NCI-H510A treated with DMSO at 0.1 percent for 48 hours (cell line): ENCODE results near the gene C3orf20.
"Not testable (repeated sequence)": the region's sequence is repeated elsewhere in the genome, so short reads cannot be mapped to it uniquely, and the experiment has no call there.

Experiments
- DNase-seq: peaks from one replicate; lab custom pipeline; 2025; lab: John Stamatoyannopoulos, UW

Gene C3orf20

DNA sequence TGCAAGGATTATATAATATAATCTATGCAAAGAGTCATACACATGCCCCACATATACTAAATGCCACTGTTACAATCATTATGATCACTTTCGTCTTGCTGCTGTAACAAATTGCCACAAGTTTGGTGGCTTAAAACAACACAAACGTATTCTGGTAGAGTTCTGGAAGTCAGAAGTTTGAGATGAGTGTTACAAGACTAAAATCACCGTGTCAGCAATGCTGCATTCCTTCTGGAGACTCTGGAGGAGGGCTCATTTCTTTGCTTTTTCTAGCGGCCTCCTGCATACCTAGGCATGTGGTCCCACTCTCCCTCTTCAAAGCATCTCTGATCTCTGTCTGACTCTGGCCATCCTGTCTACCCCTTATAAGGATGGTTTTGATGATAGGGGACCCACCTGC lies 24.7 kb upstream of the C3orf20 start:
- DNase-seq: no peak

DNA sequence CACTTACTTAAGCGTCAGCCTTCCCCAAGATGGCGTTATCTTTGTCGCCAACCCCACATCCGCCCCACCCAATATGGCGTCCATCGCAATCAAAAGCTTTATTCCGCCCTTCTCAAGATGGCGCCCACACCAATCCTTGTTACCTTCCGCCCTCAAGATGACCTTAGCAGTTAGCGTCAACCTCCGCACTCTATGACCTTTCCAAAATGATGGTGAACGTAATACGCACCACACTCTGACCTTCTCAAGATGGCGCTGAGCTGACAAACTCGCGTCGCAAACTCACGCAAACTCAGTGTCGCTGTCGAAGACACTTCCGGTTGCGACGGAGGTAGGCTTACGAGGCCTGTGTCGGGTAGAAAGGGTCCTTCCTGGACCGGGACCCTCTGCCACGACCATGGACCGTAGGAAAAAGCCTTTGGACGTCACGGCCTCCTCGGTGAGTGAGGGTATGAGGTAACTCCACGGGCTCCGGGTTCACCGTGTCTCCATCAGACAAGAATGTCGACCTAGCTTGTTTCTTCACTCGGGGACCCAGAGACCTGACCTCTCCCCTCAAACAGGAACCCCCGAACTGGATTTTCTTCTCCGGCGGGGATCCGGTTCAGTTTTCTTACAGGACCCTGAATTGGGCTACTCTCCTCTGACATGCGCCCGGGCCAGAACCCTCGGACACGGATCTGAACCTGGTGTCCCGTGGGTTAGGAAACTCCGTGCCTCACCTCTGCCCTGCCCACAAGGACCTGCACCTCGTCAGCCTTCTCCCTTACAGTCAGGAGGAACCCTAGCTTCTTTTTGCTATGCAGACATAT lies 23.3 kb upstream of the C3orf20 start, which contains the start of gene CCDC174:
CCDC174 (plus strand) TSS at position 323 of the 812 bp plus-strand sequence; CDS start at position 398, 75 bp downstream.
- peak; percentile 89 for DNase-seq

DNA sequence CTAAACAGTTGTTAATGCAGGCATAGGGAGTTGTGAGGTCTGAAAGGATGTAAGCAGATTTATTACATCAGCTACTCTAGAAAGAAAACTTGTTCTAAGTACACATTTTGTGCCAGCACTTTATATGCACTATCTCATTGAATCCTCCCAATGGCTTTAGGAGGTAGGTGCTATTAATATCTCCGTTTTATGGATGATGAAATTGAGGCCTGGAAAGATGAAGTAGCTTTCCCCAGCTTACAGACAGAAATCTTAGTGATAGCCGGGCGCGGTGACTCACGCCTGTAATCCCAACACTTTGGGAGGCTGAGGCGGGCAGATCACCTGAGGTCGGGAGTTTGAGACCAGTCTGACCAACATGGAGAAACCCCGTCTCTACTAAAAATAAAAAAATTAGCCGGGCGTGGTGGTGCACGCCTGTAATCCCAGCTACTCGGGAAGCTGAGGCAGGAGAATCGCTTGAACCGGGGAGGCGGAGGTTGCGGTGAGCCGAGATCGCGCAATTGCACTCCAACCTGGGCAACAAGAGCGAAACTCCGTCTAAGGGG lies 22.5 kb upstream of the C3orf20 start:
- not testable (repeated sequence) for DNase-seq

DNA sequence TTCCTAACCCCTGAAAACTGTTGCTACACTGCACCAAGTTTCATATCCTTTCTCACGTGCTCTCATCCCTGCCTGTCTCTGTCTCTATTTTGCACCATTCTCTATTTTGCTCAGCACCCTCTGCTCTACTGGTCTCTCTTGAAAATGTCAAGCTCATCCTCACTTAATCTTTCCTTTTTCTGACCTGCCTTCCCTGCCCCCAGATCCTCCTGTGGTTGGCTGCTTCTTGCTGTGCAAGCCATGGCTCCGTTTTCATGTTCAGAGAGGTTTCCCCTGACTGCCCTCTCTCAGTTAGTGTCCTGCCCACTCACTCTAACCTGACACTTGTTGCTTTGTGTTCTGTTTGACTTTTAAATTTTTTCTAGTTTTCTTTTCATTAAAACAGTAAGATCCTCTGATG lies 17.4 kb upstream of the C3orf20 start:
- DNase-seq: no peak

DNA sequence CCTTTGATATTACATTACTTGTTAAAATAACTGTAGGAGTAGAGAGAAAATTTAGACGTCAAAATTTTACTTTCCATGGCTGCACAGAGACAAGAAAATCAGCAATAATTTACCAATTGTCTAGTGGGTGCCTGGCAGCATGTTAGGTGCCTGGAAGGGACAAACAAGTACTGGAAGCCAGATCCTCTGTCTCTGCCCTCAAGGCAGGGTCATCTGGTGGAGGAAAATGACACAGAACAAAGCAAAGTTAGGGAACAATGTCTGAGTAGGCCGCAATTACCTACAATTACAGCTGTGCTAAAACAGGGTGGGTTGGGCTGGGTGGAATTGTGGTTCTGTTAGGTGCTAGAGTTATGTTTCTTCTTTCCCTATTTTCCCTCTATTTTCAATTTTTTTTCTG lies 16.0 kb upstream of the C3orf20 start:
- no peak for DNase-seq

DNA sequence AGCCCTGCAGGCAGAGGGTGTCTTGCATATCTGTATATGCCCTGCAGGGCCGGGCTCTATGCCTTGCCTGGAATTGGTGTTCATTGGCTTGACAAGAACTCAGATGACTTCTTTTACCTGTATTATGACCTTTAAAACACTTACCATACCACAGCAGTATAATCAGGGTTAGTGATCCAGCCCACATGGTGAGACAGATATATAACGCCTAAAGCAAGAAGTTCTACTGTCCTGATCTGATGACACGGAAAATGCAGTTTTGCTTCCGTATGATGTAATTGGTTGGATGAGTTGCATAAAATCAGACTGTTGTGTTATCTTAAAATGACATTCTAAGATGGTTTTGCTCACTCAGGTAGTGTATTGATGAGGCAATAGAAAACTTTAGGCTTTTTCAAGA lies 14.0 kb upstream of the C3orf20 start:
- no peak for DNase-seq

DNA sequence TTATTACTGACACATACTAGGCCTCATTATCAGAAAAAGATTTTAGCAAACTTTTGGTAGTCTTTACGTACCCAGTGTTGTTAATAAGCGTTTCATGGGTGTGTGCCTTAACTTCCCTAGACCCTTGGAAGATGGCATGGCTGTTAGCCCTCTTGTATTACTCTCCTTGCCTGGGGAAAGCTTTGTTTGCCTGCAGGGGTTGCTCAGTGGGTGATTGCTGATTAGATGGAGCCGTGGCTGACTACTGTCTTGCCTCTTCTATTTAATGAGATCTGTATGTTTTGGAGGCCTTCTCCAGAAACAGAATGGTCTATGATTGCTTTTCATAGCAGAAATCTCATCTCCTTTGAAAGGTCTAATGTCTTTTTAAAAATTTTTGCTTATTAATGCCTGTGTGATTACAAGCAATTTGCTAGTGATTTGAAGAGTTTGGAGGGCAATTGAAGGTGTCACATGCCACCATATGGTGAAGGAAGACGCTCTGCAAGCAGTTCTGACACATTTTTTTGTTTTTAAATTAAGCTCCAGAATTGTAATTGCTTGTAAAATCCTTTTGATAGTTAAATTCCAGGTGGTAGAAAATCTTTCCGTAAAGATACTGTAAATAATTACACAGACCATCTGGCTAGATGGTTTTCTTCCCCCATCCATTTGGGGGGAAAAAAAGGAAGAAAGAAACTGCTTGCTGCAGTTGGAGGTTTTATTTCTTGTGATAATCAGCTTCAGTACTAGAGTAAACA lies 11.4 kb upstream of the C3orf20 start:
- no peak for DNase-seq

DNA sequence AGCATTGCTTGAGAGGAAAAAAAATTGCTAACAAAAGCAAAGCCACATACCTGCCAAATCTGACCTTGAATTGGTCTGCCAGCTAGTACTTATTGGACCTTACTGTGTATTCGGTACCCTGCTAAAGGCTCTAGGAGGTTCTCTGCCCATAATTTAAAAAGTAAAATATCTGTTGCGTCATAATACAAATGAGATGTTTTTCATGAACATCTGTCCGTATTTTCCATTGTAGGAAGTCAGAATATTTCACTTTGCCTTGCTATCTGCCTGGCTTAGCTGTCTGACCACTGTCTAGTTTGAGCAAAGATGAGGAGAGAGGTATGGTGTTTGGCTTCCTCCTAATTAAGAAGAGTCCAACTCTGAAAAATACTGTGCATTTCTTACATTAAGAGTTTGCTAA lies 10.8 kb upstream of the C3orf20 start:
- DNase-seq: no peak

DNA sequence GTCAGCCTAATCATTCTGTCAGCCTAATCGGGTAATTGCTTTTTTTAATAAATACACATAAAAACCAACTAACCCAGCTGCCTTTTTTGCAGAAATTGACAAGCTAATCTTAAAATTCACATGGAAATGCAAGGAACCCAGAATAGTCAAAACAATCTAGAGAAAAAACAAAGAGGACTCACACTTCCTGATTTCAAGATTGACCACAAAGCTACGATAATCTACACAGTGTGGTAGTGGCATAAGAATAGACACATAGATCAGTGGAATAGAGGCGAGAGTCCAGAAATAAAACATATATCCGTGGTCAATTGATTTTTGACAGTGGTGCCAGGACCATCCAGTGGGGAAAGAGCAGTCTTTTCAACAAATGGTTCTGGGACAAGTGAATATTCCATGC lies 2.4 kb upstream of the C3orf20 start:
- DNase-seq: no peak

DNA sequence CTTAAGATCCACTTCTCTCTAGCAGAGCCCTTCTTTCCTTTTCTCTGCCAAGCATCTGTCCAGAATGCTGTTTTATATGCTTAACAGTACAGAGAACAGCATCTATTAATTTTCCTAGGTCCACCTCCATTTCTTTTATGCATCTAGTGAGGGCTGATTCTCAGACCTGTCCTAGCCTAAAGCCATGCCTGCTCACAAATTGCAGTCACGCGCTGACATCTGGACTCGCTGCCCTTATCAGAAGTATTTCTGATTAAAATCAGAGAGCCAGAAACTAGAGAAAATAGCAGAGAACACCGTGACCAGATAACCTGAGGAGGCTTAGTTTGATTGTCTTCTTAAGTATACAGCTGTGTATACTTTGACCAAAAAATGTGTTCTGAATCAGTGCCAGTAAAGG lies 1.9 kb downstream of the C3orf20 start:
- no peak for DNase-seq

DNA sequence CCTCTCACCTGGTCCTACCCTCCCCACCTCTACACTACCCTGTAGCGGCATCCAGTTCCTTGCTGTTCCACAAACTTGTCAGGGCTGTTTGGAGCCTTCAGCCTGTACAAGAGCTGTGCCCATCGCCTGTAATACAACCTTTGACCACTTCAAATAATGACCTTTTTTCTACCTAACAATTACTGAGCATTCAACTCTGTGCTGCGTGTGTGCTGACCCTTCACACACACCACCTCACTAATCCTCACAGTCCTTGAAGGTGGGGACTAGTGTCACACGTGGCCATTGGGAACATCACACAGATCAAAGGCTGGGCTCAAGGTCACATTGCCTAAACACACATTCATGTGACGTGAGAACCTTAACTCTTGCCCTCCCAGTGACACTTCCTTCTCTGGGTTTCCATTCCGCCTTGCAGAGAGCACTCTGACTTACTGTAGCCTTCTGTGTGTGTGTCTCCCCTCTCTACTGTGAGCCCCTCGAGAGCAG lies 3.1 kb downstream of the C3orf20 start:
- DNase-seq: no peak

DNA sequence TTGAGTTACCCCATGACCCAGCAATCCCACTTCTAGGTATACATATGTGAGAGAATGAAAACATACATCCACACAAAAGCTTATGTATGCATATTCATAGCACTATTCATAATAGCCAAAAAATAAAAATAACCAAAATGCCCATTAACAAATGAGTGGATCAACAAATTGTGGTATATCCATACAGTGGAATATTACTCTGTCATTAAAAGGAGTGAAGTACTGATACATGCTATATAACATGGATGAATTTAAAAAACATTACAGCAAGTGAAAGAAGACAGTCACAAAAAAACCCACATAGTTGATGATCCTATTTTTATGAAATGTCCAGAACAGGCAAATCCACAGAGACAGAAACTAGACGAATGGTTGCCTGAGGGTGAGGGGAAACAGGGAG lies 5.2 kb downstream of the C3orf20 start:
- DNase-seq: no peak

DNA sequence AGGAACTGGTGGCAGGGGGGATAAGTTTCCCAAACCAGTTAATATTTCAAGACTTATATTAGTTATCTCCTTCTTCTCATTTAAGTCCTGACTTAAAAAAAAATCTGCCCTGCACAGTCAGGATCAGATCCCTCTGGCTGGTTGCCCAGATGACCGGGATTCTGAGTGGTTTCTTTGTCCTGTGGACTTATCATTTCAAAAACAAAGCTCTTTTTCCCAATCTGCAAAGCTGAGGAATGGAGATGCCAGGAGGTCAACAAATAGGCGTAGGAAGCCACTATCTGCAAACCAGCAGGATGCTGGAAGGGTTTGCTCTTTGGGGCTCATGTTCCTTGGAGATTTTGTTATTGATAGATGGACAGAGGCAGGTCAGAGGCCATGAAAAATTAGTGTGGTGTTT lies 5.8 kb downstream of the C3orf20 start:
- no peak for DNase-seq

DNA sequence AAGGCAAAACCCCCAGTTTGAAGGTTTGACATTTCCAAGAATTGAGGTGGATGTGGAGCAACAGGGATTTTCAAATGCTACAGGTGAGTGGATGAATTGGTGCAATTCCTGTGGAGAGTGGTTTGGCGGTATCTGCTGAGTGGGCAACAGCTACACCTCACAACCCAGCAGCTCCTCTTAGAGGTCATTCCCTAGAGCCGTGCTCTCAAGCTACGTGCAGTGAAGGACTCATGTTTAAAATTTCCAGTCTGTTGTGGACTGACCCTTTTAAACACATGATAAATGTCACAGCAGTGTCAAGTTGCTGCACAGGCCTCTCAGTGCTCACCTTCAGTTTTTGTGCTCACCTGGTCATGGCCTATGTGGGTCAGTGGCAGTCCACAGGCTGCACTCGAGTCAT lies 9.5 kb downstream of the C3orf20 start:
- no peak for DNase-seq

DNA sequence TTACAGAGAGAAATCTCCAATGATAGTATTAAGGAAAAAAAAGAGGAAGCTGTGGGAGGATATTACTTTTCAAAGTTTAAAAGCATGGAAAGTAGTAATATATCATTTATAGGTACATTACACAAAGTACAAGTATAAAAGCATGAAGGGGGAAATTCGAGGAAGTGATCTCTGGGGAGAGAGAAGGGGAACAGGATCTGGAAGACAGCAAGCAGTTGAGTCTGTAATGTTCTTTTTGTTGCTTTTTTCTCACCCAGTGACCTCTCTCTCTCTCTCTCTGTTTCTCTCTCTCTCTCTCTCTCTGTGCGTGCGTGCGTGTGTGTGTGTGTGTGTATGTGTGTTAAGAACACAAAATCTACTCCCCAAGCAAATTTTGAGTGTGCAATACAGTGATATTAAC lies 10.2 kb downstream of the C3orf20 start:
- no peak for DNase-seq

DNA sequence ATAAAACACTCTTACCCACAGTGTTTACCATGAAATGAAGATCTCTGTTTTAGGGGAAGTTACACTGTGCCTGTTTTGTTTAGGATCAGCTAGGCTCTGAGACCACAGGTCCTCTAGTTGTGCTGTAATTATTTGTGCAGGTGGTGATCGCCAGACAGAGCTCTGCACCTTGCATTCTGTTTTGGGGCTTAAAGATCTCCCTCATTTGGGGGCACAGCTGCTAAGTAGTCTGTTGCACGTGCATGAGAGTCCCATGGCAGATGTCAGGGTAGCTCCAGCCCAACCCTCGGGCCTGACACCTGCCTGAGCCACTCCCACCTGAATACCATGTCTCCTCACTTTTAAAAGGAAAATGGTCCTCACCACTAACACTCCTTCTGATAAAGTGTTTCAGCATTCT lies 12.4 kb downstream of the C3orf20 start:
- no peak for DNase-seq

DNA sequence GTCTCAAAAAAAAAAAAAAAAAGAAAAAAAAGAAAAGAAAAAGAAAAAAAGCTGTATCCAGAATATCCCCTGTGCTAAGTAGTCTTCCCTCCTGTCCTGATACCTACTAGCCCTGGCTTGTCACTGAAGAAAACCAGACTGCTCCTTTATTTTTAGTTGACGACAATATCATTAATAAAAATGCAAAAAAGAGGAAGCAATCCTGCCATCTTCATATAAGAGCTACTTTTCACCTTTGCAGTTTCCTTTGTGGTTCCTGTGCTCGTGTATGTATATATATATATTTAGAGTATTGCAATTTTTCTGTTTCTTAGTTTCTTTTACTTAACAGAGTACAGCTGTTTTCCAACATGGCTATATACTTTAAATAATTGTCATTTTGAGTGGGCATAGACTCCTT lies 13.6 kb downstream of the C3orf20 start:
- DNase-seq: no peak

DNA sequence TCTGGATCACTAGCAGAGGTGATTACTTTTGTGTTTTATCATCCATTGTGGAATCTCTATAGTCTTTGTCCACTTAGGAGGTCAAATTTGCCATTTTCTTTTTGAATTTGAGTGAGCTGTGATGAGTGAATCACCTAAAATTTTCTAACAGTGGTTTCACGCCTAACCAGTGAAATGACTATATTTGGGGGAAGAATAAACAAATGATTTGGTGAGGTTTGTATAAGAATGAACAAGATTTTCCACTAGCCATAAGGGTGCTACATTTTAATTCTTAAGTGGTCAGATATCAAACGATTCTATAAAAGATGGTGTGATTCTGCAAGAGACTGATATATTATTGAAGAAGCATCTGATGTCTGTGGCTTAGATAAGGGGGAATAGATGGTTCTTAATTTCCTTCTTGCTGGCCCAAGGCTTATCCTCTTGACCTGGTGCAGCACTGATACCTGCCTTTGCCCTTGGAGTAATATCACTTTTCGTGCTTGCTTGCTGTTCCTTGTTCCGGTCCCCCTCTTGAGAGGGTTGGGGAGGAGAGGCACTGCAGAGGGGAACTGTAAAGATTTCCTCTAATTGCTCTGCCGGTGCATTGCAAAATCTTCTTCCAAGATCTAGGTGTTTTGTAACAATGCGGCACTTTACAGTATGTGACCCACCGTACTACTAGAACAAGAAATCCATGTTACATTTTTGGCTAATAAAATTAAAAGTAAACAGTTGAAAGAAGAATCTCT lies 14.5 kb downstream of the C3orf20 start:
- DNase-seq: no peak

DNA sequence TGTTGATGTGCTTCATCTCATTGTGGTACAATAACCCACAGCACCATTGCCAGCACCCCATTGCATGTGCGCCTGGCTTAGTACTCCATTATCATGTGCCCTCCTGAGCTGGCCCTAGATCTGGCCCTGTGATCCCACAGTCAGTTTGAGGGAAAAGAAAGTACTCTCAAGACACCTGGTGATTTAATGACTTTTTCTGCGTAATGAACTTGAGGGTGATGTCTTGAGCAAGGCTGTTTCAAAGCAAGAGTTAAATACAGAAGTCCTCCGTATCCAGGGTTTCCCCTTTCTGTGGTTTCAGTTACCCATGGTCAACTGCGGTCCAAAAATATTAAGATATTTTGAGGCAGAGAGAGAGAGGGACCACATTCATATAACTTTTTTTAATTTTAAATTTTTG lies 16.3 kb downstream of the C3orf20 start:
- no peak for DNase-seq

DNA sequence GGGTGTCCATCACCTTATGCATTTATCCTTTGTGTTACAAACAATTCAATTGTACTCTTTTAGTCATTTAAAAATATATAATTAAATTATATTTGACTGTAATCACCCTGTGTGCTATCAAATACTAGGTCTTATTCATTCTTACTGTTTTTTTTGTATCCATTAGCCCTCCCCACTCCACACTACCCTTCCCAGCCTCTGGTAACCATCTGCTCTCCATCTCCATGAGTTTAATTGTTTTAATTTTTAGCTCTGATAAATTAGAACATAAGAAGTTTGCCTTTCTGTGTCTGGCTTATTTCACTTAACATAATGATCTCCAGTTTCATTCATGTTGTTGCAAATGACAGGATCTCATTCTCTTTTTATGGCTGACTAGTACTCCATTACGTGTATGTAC lies 16.8 kb downstream of the C3orf20 start:
- no peak for DNase-seq

DNA sequence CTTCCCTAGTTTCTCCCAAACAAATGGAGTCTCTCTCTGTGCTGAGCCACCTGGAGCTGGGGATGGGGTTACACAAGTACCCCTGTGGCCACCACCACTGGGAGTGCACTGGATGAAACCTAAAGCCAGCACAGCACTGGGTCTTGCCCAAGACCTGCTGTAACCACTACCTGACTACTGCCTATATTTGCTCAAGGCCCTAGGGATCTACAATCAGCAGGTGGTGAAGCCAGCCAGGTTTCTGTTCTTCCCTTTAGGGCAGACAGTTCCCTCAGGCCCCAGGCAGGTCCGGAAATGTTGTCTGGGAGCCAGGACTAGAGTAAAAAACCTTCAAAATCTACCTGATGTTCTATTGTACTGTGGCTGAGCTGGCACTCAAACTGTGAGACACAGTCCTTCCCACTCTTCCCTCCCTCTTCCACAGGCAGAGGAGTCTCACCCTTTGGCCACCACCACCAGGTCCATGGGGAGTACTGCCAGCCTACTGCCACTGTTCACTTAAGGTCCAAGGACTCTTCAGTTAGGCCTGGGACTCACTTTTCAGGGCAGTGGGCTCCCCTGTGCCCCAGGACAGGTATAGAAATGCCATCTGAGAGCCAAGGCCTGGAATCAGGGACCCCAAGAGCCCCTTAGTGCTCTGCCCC lies 23.8 kb downstream of the C3orf20 start:
- DNase-seq: no peak

DNA sequence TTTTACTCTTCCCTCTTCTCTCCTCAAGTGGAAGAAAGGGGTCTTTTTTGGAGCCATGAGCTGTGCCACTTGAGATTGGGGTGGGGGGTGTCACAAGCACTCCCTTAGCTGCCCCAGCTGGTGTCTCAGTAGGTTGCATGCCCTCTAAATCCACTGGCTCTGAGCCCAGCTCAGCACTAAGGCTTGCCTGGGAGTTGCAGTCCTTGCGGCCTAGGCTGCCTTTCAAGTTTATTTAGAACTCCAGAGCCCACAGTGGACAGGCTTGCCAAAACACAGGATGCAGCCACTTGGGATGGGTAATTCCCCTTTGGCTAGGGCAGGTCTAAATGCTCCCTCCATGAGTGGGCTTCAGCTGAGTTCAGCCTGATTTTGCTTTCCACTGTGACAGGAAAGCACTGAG lies 24.7 kb downstream of the C3orf20 start:
- DNase-seq: no peak
